Measurements from ENCODE around the gene CRYGS.
A peak's percentile ranks its signal among the peaks of the same experiment; 100 is the strongest.

The CRYGS gene

DNA sequence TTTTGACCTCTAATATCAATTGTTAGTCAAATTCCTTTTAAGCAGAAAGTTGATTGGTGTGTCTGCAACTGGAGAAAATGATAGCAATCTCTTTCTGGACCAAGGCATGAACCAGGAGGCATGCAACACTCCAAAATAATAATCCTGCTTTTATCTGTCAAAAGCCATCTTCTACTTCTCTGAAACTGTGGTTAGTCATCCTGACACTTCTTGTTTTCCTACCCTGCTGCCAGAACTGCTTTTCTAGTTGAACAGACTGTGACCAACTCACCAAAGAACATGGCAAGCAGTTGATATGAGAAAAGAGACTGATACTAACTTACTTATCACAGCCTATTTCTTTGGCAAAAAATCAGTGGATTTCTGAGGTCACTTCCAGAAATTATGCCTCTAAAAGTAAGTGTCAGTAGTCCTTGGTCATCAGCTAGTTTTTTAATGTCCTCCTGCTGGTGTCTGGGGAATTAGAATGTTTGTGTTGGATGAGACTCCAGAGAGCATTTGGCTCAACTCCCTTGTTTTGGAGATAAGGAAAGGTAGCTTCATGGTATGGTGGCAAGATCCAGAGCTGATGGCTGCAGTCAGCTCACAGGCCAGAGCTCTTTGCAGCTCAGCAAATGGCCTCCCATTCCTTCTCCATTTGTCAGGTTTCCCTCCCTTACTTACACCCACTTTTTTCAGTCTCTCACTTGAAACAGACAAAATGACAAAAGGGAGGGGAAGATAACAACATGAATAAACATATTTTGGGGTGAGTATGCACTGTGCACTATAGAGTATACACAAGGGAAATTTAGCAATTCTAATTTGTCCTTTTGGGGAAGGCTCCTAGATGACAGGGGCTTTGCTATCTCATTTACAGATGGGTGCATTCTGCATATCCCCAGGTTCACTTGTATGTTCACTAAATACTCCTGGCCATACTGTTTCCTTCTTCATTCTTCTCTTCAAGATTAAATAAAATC, 7.0 kb downstream of the CRYGS start (continued):
- TF ChIP-seq, protein P1, sequence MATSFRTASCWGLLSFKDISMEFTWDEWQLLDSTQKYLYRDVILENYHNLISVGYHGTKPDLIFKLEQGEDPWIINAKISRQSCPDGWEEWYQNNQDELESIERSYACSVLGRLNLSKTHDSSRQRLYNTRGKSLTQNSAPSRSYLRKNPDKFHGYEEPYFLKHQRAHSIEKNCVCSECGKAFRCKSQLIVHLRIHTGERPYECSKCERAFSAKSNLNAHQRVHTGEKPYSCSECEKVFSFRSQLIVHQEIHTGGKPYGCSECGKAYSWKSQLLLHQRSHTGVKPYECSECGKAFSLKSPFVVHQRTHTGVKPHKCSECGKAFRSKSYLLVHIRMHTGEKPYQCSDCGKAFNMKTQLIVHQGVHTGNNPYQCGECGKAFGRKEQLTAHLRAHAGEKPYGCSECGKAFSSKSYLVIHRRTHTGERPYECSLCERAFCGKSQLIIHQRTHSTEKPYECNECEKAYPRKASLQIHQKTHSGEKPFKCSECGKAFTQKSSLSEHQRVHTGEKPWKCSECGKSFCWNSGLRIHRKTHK (tag by site-specific recombination; IDR thresholded peaks at IDR 0.05), result no peak
- TF ChIP-seq WT1 (tag by site-specific recombination; IDR thresholded peaks at IDR 0.05) (no peak), ZNF391 (tag by site-specific recombination; IDR thresholded peaks at IDR 0.05; ENCODE audit: borderline replicate concordance, low read depth) (no peak), SETDB1 (IDR thresholded peaks at IDR 0.05; ENCODE audit: insufficient read length, low read length) (no peak), ZNF777 (tag by site-specific recombination; IDR thresholded peaks at IDR 0.05; ENCODE audit: borderline replicate concordance) (no peak), YY2 (tag by site-specific recombination; IDR thresholded peaks at IDR 0.05) (0 out of 2 replicates have a peak, but pooled peaks have one; percentile 28), OSR2 (tag by site-specific recombination; IDR thresholded peaks at IDR 0.05) (0 out of 2 replicates have a peak, but pooled peaks have one; percentile 23)
- TF ChIP-seq, protein P2, sequence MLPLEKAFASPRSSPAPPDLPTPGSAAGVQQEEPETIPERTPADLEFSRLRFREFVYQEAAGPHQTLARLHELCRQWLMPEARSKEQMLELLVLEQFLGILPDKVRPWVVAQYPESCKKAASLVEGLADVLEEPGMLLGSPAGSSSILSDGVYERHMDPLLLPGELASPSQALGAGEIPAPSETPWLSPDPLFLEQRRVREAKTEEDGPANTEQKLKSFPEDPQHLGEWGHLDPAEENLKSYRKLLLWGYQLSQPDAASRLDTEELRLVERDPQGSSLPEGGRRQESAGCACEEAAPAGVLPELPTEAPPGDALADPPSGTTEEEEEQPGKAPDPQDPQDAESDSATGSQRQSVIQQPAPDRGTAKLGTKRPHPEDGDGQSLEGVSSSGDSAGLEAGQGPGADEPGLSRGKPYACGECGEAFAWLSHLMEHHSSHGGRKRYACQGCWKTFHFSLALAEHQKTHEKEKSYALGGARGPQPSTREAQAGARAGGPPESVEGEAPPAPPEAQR (tag by site-specific recombination; IDR thresholded peaks at IDR 0.05), result no peak
- TF ChIP-seq, protein P3, sequence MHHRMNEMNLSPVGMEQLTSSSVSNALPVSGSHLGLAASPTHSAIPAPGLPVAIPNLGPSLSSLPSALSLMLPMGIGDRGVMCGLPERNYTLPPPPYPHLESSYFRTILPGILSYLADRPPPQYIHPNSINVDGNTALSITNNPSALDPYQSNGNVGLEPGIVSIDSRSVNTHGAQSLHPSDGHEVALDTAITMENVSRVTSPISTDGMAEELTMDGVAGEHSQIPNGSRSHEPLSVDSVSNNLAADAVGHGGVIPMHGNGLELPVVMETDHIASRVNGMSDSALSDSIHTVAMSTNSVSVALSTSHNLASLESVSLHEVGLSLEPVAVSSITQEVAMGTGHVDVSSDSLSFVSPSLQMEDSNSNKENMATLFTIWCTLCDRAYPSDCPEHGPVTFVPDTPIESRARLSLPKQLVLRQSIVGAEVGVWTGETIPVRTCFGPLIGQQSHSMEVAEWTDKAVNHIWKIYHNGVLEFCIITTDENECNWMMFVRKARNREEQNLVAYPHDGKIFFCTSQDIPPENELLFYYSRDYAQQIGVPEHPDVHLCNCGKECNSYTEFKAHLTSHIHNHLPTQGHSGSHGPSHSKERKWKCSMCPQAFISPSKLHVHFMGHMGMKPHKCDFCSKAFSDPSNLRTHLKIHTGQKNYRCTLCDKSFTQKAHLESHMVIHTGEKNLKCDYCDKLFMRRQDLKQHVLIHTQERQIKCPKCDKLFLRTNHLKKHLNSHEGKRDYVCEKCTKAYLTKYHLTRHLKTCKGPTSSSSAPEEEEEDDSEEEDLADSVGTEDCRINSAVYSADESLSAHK (tag by site-specific recombination; IDR thresholded peaks at IDR 0.05), result 0 out of 2 replicates have a peak, but pooled peaks have one; percentile 15

DNA sequence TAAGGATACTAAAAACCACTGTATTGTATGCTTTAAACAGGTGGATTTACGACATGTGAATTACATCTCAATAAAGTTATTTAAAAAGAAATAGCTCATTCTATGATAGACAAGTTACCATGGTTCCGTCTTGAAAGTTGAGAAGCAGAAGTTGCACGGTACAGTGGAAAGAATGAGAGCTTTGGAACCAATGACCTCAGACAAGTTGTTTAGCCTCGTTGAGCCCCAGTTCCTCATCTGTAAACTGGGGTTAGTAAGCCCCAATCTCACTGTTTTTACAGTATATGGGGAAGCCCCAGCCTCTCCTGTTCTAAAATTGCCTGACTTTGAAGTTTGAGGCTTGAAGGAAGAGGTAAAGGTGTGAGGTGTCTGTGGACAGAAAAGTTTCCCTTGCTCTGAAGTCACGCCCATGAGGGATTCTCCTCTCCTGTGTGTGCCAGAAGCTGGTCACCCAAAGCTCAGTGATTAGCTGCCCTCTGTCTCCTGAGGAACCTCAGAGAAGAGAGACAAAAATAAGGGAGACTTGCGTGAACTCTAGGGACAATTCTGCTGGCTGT, 10.0 kb downstream of the CRYGS start:
- no peaks in the 10 kb centered on the region for H3K9me3 ChIP-seq (ENCODE audit: control insufficient read depth, insufficient read depth, low read depth, low read length)
- ChIA-PET POLR2A (no interaction called here), CTCF (interaction anchor here (0.6 to 1.5 kb wide), 2 partner anchors 150 to 275 kb away, joined by 3 read pairs; no protein-coding TSS in a partner anchor)
- no peak for TF ChIP-seq ZNF423 (tag by site-specific recombination; IDR thresholded peaks at IDR 0.05)
- TF ChIP-seq, protein P4, sequence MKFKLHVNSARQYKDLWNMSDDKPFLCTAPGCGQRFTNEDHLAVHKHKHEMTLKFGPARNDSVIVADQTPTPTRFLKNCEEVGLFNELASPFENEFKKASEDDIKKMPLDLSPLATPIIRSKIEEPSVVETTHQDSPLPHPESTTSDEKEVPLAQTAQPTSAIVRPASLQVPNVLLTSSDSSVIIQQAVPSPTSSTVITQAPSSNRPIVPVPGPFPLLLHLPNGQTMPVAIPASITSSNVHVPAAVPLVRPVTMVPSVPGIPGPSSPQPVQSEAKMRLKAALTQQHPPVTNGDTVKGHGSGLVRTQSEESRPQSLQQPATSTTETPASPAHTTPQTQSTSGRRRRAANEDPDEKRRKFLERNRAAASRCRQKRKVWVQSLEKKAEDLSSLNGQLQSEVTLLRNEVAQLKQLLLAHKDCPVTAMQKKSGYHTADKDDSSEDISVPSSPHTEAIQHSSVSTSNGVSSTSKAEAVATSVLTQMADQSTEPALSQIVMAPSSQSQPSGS (tag by site-specific recombination; IDR thresholded peaks at IDR 0.05; ENCODE audit: low read depth), result no peak
- TF ChIP-seq ZNF473 (tag by site-specific recombination; IDR thresholded peaks at IDR 0.05), result no peak
- TF ChIP-seq, protein P5, sequence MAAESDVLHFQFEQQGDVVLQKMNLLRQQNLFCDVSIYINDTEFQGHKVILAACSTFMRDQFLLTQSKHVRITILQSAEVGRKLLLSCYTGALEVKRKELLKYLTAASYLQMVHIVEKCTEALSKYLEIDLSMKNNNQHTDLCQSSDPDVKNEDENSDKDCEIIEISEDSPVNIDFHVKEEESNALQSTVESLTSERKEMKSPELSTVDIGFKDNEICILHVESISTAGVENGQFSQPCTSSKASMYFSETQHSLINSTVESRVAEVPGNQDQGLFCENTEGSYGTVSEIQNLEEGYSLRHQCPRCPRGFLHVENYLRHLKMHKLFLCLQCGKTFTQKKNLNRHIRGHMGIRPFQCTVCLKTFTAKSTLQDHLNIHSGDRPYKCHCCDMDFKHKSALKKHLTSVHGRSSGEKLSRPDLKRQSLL (tag by site-specific recombination; IDR thresholded peaks at IDR 0.05), result no peak
- TF ChIP-seq ZNF223 (tag by site-specific recombination; IDR thresholded peaks at IDR 0.05), result no peak
- no peak for TF ChIP-seq ZNF155 (tag by site-specific recombination; IDR thresholded peaks at IDR 0.05)
- TF ChIP-seq ZNF664 (tag by site-specific recombination; IDR thresholded peaks at IDR 0.05), result no peak
- TF ChIP-seq SP3 (tag by site-specific recombination; IDR thresholded peaks at IDR 0.05), result no peak
- no peak for TF ChIP-seq GLI2 (tag by site-specific recombination; IDR thresholded peaks at IDR 0.05; ENCODE audit: borderline replicate concordance, low read depth)
- no peak for TF ChIP-seq ZNF837 (tag by site-specific recombination; IDR thresholded peaks at IDR 0.05)
- TF ChIP-seq, protein P6, sequence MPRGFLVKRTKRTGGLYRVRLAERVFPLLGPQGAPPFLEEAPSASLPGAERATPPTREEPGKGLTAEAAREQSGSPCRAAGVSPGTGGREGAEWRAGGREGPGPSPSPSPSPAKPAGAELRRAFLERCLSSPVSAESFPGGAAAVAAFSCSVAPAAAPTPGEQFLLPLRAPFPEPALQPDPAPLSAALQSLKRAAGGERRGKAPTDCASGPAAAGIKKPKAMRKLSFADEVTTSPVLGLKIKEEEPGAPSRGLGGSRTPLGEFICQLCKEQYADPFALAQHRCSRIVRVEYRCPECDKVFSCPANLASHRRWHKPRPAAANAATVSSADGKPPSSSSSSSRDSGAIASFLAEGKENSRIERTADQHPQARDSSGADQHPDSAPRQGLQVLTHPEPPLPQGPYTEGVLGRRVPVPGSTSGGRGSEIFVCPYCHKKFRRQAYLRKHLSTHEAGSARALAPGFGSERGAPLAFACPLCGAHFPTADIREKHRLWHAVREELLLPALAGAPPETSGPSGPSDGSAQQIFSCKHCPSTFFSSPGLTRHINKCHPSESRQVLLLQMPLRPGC (tag by site-specific recombination; IDR thresholded peaks at IDR 0.05), result no peak
- no peak for TF ChIP-seq ZNF776 (tag by site-specific recombination; IDR thresholded peaks at IDR 0.05; ENCODE audit: borderline replicate concordance)
- H3K36me3 ChIP-seq (ENCODE audit: control insufficient read depth in 2 of 2, insufficient read depth in 1 of 2, low read length in 2 of 2), result peaks cover 0 to 5% of the 10 kb centered on the region in 2 experiments; a peak in 1 of 3 replicates
- H3K27ac ChIP-seq (ENCODE audit: extremely low read depth, low read depth, low read length), result no peak overlapping the region
- H3K4me1 ChIP-seq (ENCODE audit: control insufficient read depth, insufficient read depth, low read length), result no peaks in the 10 kb centered on the region; the same call in 1 of the 2 replicates
- H3K4me3 ChIP-seq (ENCODE audit: low read depth, low read length), result no peak overlapping the region
